Glutamatergic neuron (in vitro differentiated cells): ENCODE measurements around the gene PGPEP1. TPM values are rescaled to one million over a fixed set of nuclear protein-coding genes. Genes with fewer than 3 reads are reported as not detected.
A peak's percentile ranks its signal among the peaks of the same experiment; 100 is the strongest.

Experiments used
- DNase-seq: peaks from one replicate; pipeline ENCODE4 v3.0.0; 2022
- H3K27ac Mint-ChIP-seq: one replicate; pipeline ENCODE4 v1.8.0; 2020; ENCODE audit warnings: mild to moderate bottlenecking, mixed read lengths, inconsistent platforms; ENCODE audit not compliant: unreplicated experiment
- H3K27me3 Mint-ChIP-seq: one replicate; pipeline ENCODE4 v1.8.0; 2020; ENCODE audit warnings: mild to moderate bottlenecking, moderate library complexity, mixed read lengths, inconsistent platforms; ENCODE audit not compliant: unreplicated experiment
- H3K36me3 Mint-ChIP-seq: one replicate; pipeline ENCODE4 v1.8.0; 2020; ENCODE audit warnings: mild to moderate bottlenecking, mixed read lengths, inconsistent platforms; ENCODE audit not compliant: unreplicated experiment
- H3K4me1 Mint-ChIP-seq: one replicate; pipeline ENCODE4 v1.8.0; 2020; ENCODE audit warnings: mild to moderate bottlenecking, low read depth, mixed read lengths, inconsistent platforms; ENCODE audit not compliant: unreplicated experiment
- H3K4me3 Mint-ChIP-seq: one replicate; pipeline ENCODE4 v1.8.0; 2020; ENCODE audit warnings: mild to moderate bottlenecking, mixed read lengths, inconsistent platforms; ENCODE audit not compliant: unreplicated experiment
- H3K9me3 Mint-ChIP-seq: one replicate; pipeline ENCODE4 v1.8.0; 2020; ENCODE audit warnings: mild to moderate bottlenecking, moderate library complexity, mixed read lengths, inconsistent platforms; ENCODE audit not compliant: unreplicated experiment
- long read RNA-seq: library from polyadenylated mRNA; unstranded; transcript quantifications from one replicate; pipeline ENCODE4 v2.0.0, GENCODE V29; 2020; ENCODE audit not compliant: unreplicated experiment
- total RNA-seq: library from RNA; stranded (reverse); fragmentation: NEBNext Ultra II Directional; extraction: Animal tissue kit (Norgen Biotek cat#: 25700); gene quantifications from one replicate; pipeline ENCODE4 v1.2.1, GENCODE V29; 2021; ENCODE audit not compliant: unreplicated experiment
- TF ChIP-seq, protein P1 (sequence below): fragments of 200-600 bp; sonication (generic); IDR thresholded peaks from one replicate; pipeline ENCODE4 v1.5.0; 2021; ENCODE audit not compliant: partially characterized antibody, unreplicated experiment

Gene PGPEP1, protein sequence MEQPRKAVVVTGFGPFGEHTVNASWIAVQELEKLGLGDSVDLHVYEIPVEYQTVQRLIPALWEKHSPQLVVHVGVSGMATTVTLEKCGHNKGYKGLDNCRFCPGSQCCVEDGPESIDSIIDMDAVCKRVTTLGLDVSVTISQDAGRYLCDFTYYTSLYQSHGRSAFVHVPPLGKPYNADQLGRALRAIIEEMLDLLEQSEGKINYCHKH
- 25.6 TPM for total RNA-seq
- long read RNA-seq, partial matches to known transcripts = 0 of 3 reads
- long read RNA-seq, other reads (novel, unspliced or antisense) = 2 of 3 reads

- peaks cover 8% of the 10 kb centered on the region for H3K9me3 Mint-ChIP-seq
- H3K4me3 Mint-ChIP-seq = peak within 1 kb of the TSS; percentile 91
- peak; percentile 78 for DNase-seq
- H3K36me3 Mint-ChIP-seq = no peaks in the 10 kb centered on the region
- no peak within 1 kb of the TSS for H3K27ac Mint-ChIP-seq
- H3K4me1 Mint-ChIP-seq = peaks cover 2% of the 10 kb centered on the region
- TF ChIP-seq, protein P1, sequence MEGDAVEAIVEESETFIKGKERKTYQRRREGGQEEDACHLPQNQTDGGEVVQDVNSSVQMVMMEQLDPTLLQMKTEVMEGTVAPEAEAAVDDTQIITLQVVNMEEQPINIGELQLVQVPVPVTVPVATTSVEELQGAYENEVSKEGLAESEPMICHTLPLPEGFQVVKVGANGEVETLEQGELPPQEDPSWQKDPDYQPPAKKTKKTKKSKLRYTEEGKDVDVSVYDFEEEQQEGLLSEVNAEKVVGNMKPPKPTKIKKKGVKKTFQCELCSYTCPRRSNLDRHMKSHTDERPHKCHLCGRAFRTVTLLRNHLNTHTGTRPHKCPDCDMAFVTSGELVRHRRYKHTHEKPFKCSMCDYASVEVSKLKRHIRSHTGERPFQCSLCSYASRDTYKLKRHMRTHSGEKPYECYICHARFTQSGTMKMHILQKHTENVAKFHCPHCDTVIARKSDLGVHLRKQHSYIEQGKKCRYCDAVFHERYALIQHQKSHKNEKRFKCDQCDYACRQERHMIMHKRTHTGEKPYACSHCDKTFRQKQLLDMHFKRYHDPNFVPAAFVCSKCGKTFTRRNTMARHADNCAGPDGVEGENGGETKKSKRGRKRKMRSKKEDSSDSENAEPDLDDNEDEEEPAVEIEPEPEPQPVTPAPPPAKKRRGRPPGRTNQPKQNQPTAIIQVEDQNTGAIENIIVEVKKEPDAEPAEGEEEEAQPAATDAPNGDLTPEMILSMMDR = no peak
- H3K27me3 Mint-ChIP-seq = no peaks in the 10 kb centered on the region
Measured at GRCh38 chr19:18340190-18340989, at the start of gene PGPEP1. Gene PGPEP1, plus strand, starts transcription at chr19:18340598. Its CDS starts 84 bp downstream, at chr19:18340682.

- H3K9me3 Mint-ChIP-seq = peaks cover 9% of the 10 kb centered on the region
- peak overlapping the region; percentile 59 for H3K4me3 Mint-ChIP-seq
- DNase-seq = no peak
- H3K36me3 Mint-ChIP-seq = peaks cover 4% of the 10 kb centered on the region
- H3K27ac Mint-ChIP-seq = no peak overlapping the region
- TF ChIP-seq, protein P1 = no peak
- peaks cover 8% of the 10 kb centered on the region for H3K27me3 Mint-ChIP-seq
- H3K4me1 Mint-ChIP-seq = peaks cover 13% of the 10 kb centered on the region
Measured at GRCh38 chr19:18291019-18291524, 49.3 kb upstream of the PGPEP1 start.

DNA sequence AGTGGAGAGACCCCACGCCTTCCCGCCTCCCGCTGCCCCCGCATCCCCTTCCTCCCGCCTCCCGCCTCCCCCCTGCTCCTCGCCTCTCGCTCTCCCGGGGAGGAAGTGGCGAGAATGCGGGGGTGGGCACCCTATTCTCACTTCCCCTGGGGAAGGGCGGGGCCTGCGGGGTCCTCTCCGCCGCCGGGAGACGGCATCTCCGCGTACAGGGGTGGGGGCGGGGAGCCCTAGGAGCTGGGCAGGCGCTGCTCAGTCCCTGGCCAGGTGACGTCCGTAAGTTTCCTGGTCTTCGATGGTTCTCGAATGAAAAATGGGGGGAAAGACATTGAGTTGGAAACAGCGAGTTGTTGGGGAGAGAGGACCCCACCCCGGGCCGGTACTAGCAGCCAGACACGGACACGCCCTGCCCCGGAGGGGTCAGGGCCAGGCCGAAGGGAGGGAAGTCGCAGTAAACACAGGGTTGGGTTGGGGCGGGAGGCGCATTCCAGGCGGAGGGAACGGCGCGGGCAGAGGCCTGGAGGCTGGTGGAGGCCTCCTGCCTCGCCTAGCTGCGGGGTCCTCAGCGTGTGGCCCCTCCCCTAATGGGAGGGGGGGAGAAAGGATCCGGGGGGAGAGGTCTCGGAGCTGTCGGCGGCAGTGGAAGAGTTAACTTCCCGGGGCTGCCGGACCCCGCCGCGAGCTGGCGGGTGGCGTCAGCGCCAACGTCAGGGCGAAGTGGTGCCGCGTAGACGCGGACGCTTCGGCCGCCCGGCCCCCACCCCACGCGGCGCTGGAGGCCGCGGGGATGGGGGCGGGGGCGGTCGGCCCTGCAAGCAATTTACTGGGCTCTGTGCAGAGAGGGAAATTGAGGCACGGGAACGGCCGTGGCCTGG lies 48.6 kb upstream of the PGPEP1 start:
- Mint-ChIP-seq H3K36me3 (peaks cover 4% of the 10 kb centered on the region), H3K4me1 (peaks cover 8% of the 10 kb centered on the region), H3K4me3 (peak overlapping the region; percentile 91), H3K9me3 (peaks cover 5% of the 10 kb centered on the region), H3K27me3 (peaks cover 8% of the 10 kb centered on the region), H3K27ac (peak overlapping the region; percentile 75)
- TF ChIP-seq, protein P1 = no peak
- peak; percentile 69 for DNase-seq

DNA sequence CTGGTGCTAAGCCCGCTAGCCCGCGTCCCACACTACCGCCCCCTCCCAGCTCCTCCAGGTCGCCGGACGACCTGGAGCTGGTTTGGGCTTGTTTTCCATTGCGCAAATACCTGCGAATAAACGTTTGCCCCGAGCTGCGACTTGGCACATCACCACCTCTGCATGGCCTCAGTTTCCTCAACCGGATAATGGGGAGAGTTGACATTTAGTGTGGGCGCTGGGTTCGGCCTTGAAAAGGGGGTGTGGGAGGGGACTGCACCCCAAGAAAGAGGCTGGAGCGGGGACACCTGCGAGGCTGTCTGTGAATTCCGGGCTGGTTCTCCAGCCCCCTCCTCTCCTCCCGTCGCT lies 48.0 kb upstream of the PGPEP1 start:
- Mint-ChIP-seq H3K27me3 (peaks cover 8% of the 10 kb centered on the region), H3K27ac (no peak overlapping the region), H3K4me3 (peak overlapping the region; percentile 71), H3K9me3 (peaks cover 3% of the 10 kb centered on the region), H3K36me3 (peaks cover 4% of the 10 kb centered on the region), H3K4me1 (peaks cover 6% of the 10 kb centered on the region)
- no peak for DNase-seq
- TF ChIP-seq, protein P1 = no peak
